GM19238 (cell line): ENCODE data around the gene ARHGEF25.
"Not testable (repeated sequence)": the region's sequence is repeated elsewhere in the genome, so short reads cannot be mapped to it uniquely, and the experiment has no call there.

Experiments used
- DNase-seq: peaks from one replicate; pipeline ENCODE4 v3.0.0; 2011; ENCODE audit warnings: low spot score; ENCODE audit not compliant: insufficient read length

ARHGEF25 gene

GRCh38 chr12:57609101-57609780 lies 2.0 kb upstream of the ARHGEF25 start:
- DNase-seq: no peak

DNA sequence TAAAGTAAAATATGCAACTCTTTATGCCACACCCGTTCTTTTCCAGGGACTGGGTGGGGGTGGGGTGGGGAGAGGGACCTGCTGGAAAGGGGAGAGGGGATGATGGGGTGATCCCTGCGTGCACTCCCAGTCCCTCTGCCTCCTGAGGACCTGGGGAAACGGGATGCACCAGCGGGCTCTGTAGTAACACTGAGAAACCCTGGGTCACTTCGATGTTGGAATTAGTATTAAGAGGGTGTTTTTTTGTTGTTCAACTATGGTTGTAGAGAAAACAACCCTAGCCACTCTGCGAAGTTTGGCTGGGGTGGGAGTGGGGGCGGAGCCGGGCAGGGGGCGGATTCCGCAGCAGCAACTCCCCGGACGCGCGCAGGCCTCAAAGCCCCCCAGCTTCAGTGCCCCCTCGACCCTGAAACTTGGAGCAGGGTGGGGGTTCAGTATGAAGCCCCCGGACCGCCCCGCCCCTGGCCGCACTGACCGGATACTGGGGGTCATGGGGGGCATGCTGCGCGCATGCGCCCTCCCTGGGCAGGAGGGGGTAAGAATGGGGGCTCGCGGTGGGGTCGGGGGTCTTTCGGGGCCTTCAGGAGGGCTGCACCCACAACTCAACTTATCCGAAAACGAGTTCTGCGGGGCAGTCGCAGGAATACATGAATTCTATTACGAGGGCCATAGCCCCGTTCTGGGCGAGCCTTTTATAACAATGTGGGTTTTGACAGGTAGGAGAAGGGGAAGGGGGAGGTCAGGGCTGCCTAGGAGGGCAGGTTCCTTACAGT lies 1.3 kb upstream of the ARHGEF25 start:
- DNase-seq: no peak

DNA sequence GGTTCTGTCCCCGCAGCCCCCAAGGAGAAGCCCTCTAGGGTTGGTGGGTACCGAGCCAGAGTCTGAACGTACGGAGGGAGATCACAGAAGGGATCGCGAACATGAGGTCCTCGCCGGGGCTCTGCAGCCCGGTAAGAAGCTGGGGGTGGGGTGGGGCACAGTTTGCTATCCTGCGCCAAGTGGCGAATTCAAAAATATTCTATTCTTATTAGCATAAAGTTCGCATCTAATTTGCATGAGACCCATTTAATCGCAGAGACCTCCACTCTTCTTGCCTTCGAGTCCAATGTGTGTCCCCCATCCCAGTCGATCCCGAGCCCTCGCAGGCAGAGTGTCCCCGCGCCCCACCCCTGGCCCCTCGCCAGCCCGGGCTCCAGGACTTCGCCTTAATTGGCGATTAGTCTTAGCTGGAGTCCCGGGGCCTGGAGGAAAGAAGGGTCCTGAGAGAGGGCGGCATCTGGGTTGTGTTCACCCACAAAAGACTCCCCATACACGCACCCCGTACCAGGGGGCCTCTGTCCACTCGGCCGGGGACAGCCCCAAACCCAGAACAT lies 604 bp upstream of the ARHGEF25 start:
- DNase-seq: no peak

GRCh38 chr12:57611827-57612710 lies 834 bp downstream of the ARHGEF25 start:
- no peak for DNase-seq

GRCh38 chr12:57612711-57613426 lies 1.6 kb downstream of the ARHGEF25 start:
- DNase-seq: no peak

GRCh38 chr12:57613427-57614109 lies 2.3 kb downstream of the ARHGEF25 start:
- DNase-seq: no peak

DNA sequence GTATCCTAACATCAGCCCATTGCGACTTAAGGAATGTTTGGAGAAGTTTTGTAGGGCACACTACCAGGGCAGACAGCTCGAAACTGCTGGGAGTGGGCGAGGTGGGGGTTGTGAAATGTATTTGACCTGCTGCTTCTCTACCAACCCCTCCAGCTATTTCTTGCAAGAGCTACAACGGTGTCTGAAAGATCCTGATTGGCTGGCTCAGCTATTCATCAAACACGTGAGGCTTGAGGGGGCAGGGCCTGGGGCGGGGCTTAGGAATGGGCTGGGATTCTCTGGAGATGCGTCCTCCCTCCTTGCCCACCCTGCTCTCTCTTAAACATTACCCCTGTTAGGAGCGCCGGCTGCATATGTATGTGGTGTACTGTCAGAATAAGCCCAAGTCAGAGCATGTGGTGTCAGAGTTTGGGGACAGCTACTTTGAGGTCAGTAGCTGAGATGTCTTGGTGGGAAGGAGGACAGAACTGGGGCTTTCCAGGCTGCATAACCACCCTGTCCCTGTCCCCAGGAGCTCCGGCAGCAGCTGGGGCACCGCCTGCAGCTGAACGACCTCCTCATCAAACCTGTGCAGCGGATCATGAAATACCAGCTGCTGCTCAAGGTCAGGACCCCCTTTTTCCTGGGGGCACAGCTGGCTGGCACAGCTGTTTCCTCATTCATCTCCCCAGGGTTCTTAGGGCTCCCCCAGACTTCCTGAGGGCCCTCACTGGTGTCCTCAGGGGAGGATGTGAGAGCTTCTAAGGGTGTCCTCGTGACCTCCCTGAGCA lies 3.1 kb downstream of the ARHGEF25 start:
- peak; percentile 75 for DNase-seq

DNA sequence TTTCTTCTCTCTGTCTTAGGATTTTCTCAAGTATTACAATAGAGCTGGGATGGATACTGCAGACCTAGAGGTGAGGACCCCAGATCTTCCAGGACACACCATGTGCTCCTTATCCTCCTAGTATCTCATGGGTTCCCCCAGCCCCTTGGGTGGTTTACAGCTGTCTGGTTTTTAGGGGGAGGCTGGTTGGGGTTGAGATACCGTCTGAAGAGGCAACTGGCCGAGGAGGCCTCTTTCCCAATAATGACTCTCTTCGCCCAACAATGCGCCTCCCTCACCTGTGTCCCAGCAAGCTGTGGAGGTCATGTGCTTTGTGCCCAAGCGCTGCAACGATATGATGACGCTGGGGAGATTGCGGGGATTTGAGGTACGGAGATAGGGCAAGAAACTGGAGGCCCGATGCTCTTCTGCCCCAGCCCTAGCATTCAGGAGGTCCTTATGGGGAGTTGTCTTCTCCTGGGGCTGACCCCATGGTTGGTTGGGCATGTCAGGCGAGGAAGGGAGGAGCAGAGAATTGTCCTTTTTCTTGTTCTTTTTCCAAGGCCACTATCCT lies 3.8 kb downstream of the ARHGEF25 start:
- no peak for DNase-seq

- no peak for DNase-seq
These were observed 4.4 kb downstream of the ARHGEF25 start for GRCh38 chr12:57615637-57616036.

GRCh38 chr12:57616383-57617101 lies 5.3 kb downstream of the ARHGEF25 start:
- no peak for DNase-seq

- no peak for DNase-seq
These were observed 6.7 kb downstream of the ARHGEF25 start for GRCh38 chr12:57617942-57618341.

GRCh38 chr12:57618431-57618830 lies 7.2 kb downstream of the ARHGEF25 start:
- not testable (repeated sequence) for DNase-seq

GRCh38 chr12:57618966-57619433 lies 7.8 kb downstream of the ARHGEF25 start:
- no peak for DNase-seq

DNA sequence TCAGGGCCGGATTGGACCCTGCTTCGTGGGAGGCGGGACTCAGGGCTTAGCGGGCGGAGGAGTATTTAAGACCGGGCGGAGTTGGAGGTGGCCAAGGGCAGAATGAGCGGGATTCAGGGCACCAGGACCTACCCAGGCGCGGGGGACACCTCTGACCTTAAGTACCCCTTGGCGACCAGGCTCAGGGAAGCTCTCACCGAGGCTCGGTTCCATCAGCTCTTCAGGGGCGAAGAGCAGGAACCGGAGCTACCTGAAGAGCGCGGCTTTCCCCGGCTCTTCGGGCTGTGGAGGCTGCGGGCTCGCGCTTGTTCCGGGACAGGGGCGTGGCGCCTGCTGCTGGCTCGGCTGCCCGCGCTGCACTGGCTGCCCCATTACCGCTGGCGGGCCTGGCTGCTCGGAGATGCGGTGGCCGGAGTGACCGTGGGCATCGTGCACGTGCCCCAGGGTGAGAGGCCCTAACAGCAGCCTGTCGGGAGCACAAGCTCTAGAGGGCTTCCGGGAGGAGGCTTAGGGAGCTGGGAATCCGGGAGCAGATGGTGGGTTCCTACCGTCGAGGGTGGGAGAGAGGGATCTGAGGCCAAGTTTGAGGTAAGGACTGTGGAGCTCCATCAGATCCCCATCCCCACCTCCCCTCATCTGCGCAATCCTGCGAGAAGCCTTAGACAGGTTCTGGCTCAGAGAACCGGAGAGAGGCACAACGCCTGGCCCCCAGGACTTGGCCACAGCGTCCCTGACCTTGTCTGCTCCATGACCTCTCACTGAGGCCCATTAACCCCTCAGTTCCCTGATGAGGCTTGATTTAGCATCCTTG lies 8.4 kb downstream of the ARHGEF25 start:
- no peak for DNase-seq

DNA sequence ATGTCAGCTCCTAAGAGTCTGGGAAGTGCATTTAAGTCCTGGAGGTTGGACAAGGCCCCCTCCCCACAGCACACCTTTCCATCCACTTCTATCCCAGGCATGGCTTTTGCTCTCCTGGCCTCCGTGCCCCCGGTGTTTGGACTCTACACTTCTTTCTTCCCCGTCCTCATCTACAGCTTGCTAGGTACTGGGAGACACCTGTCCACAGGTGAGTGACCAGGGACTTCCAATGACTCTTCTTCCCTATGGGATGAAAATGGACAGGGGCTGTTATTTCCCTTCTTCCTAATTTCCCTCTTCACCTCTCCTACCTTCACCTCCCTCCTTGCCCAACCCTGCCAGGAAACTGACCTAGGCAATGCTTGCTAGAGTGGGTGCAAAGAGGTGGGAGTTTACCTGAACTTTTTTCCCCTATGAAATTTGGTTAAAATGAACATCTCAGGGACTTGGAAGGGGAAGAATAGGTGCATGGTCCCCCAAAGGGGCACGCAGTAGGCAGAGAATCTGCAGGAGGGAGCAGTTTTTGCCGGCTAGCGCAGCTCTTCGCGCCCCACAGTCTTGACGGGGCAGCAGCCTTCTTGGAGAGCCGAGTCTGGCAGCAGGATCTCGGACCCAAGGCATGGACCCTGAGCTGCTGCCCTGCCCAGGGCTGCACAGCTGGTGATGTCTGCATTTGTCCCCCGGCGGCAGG lies 9.2 kb downstream of the ARHGEF25 start:
- DNase-seq: no peak

- DNase-seq: no peak
These were observed 9.8 kb downstream of the ARHGEF25 start for GRCh38 chr12:57620936-57621496.
